Hepatocyte (in vitro differentiated cells): Measurements from ENCODE around the gene FHOD3.

Experiments
- EZH2phosphoT487 ChIP-seq: fragments of 200-600 bp; sonication (generic); IDR thresholded peaks from one replicate; pipeline ENCODE4 v1.6.1; 2018; ENCODE audit warnings: antibody characterized with exemption, mild to moderate bottlenecking, low read depth, moderate library complexity; ENCODE audit not compliant: unreplicated experiment, severe bottlenecking
- TF ChIP-seq, protein P1 (sequence below): fragments of 200-600 bp; sonication (generic); IDR thresholded peaks from 2 replicates; pipeline ENCODE4 v1.5.1; 2016; ENCODE audit warnings: antibody characterized with exemption, mild to moderate bottlenecking; ENCODE audit not compliant: poor library complexity

DNA sequence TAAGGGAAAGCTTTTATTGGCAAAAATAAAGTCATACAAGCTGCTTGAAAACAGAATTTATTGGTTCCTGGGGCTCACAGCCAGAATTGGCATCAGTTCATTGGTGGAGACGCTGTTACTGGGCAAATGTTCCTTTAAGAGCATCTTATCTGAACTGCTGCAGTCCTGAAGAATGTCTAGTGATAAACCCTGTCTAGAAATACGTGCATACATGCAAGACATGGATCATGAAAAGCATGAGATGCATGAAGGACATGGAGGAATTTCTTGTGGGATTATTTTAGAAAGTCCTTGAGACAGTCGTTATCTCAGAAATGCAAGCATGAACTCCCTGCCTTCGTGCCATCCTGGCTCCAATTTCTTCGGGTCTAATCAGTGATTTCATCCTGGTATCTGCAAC lies 32.5 kb upstream of the FHOD3 start:
- TF ChIP-seq, protein P1, sequence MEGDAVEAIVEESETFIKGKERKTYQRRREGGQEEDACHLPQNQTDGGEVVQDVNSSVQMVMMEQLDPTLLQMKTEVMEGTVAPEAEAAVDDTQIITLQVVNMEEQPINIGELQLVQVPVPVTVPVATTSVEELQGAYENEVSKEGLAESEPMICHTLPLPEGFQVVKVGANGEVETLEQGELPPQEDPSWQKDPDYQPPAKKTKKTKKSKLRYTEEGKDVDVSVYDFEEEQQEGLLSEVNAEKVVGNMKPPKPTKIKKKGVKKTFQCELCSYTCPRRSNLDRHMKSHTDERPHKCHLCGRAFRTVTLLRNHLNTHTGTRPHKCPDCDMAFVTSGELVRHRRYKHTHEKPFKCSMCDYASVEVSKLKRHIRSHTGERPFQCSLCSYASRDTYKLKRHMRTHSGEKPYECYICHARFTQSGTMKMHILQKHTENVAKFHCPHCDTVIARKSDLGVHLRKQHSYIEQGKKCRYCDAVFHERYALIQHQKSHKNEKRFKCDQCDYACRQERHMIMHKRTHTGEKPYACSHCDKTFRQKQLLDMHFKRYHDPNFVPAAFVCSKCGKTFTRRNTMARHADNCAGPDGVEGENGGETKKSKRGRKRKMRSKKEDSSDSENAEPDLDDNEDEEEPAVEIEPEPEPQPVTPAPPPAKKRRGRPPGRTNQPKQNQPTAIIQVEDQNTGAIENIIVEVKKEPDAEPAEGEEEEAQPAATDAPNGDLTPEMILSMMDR: no peak
- no peak for TF ChIP-seq EZH2phosphoT487
